SU-DHL-6 (cell line): ENCODE measurements around the gene ADCY2.

ENCODE experiments used
- H2AFZ ChIP-seq: fragments of 200-600 bp; sonication (generic); 2 replicates; pipeline ENCODE4 v1.6.1; 2014; ENCODE audit warnings: low read depth, mild to moderate bottlenecking, moderate library complexity, mixed read lengths, antibody characterized with exemption, low read length; ENCODE audit not compliant: severe bottlenecking
- H3F3A ChIP-seq: fragments of 200-600 bp; shearing (Covaris generic); 2 replicates; pipeline ENCODE4 v1.6.0; 2016; ENCODE audit warnings: antibody characterized with exemption, mild to moderate bottlenecking; ENCODE audit not compliant: insufficient read depth
- H3K27ac ChIP-seq: fragments of 200-600 bp; sonication (generic); 2 replicates; pipeline ENCODE4 v1.5.1; 2016; ENCODE audit warnings: low read depth, mild to moderate bottlenecking, low read length, moderate library complexity, mixed read lengths
- H3K27me3 ChIP-seq: fragments of 200-600 bp; sonication (generic), shearing (Covaris generic); 2 replicates; pipeline ENCODE4 v1.6.0; 2014; ENCODE audit warnings: mild to moderate bottlenecking, low read length
- H3K36me3 ChIP-seq: fragments of 200-600 bp; sonication (generic); 2 replicates; pipeline ENCODE4 v1.6.1; 2014; ENCODE audit warnings: mild to moderate bottlenecking, low read length, mixed read lengths
- H3K4me2 ChIP-seq: fragments of 300-600, 200-600 bp; shearing (Covaris generic), sonication (generic); 2 replicates; pipeline ENCODE4 v1.6.0; 2014; ENCODE audit warnings: low read length, low read depth, mild to moderate bottlenecking; ENCODE audit not compliant: poor library complexity, severe bottlenecking
- H3K4me3 ChIP-seq: fragments of 200-600 bp; sonication (generic); 2 replicates; pipeline ENCODE4 v1.5.1; 2014; ENCODE audit warnings: antibody characterized with exemption, low read length, mild to moderate bottlenecking, mixed read lengths; ENCODE audit not compliant: insufficient read depth, poor library complexity, severe bottlenecking
- H3K79me2 ChIP-seq: fragments of 200-600 bp; sonication (generic); 2 replicates; pipeline ENCODE4 v1.6.1; 2014; ENCODE audit warnings: mild to moderate bottlenecking, low read length, moderate library complexity; ENCODE audit not compliant: insufficient read depth
- H3K9ac ChIP-seq: fragments of 200-600 bp; sonication (generic); 2 replicates; pipeline ENCODE4 v1.7.0; 2014; ENCODE audit warnings: mild to moderate bottlenecking, low read length
- H3K9me2 ChIP-seq: fragments of 200-600 bp; sonication (generic); replicated peaks from 2 replicates; pipeline ENCODE4 v1.6.1; 2014; ENCODE audit warnings: low read length; ENCODE audit not compliant: insufficient read depth
- H3K9me3 ChIP-seq: fragments of 200-600 bp; sonication (generic); 2 replicates; pipeline ENCODE4 v1.6.1; 2014; ENCODE audit warnings: low read length, mixed read lengths; ENCODE audit not compliant: insufficient read depth
- H4K20me1 ChIP-seq: fragments of 200-600 bp; sonication (generic); 2 replicates; pipeline ENCODE4 v1.6.1; 2014; ENCODE audit warnings: low read depth, mild to moderate bottlenecking, antibody characterized with exemption, low read length, moderate library complexity, mixed read lengths
- CTCF ChIP-seq: fragments of 200-600 bp; sonication (generic); IDR thresholded peaks from one replicate; pipeline ENCODE4 v1.5.1; 2017; ENCODE audit warnings: antibody characterized with exemption, mild to moderate bottlenecking, low read length, moderate library complexity; ENCODE audit not compliant: insufficient read depth, poor library complexity, severe bottlenecking
- EZH2phosphoT487 ChIP-seq: fragments of 200-600 bp; sonication (generic), shearing (Covaris generic); conservative IDR thresholded peaks from 2 replicates; pipeline ENCODE4 v1.6.1; 2018; ENCODE audit warnings: mild to moderate bottlenecking, antibody characterized with exemption, low read length, moderate library complexity, mixed read lengths

ADCY2 gene

GRCh38 chr5:7385681-7386080 is 10.3 kb upstream of the ADCY2 start:
- Histone ChIP-seq H3K4me3 (no peak overlapping the region), H3K4me2 (no peak overlapping the region), H3K9me3 (no peaks in the 10 kb centered on the region), H3K36me3 (no peaks in the 10 kb centered on the region), H3K9ac (no peak overlapping the region), H3F3A (no peaks in the 10 kb centered on the region), H3K27me3 (no peaks in the 10 kb centered on the region), H3K79me2 (no peaks in the 10 kb centered on the region), H4K20me1 (no peaks in the 10 kb centered on the region), H3K9me2 (no peaks in the 10 kb centered on the region), H2AFZ (no peak overlapping the region), H3K27ac (no peak overlapping the region)
- TF ChIP-seq EZH2phosphoT487: no peak
- TF ChIP-seq CTCF: no peak

GRCh38 chr5:7388553-7388952 is 7.4 kb upstream of the ADCY2 start:
- H3K9me3 ChIP-seq: no peaks in the 10 kb centered on the region
- H3K9me2 ChIP-seq: no peaks in the 10 kb centered on the region
- no peak for TF ChIP-seq CTCF
- TF ChIP-seq EZH2phosphoT487: no peak
- H3K4me3 ChIP-seq: no peak overlapping the region
- no peaks in the 10 kb centered on the region for H3K36me3 ChIP-seq
- H3K4me2 ChIP-seq: no peak overlapping the region
- no peaks in the 10 kb centered on the region for H4K20me1 ChIP-seq
- H3K27me3 ChIP-seq: no peaks in the 10 kb centered on the region
- no peak overlapping the region for H3K9ac ChIP-seq
- H3F3A ChIP-seq: no peaks in the 10 kb centered on the region
- no peak overlapping the region for H3K27ac ChIP-seq
- no peaks in the 10 kb centered on the region for H3K79me2 ChIP-seq
- H2AFZ ChIP-seq: no peak overlapping the region

GRCh38 chr5:7391215-7391614 is 4.7 kb upstream of the ADCY2 start:
- H3K9ac ChIP-seq: no peak overlapping the region
- no peak overlapping the region for H3K27ac ChIP-seq
- no peak overlapping the region for H3K4me2 ChIP-seq
- TF ChIP-seq CTCF: no peak
- no peak for TF ChIP-seq EZH2phosphoT487
- H3K9me2 ChIP-seq: no peaks in the 10 kb centered on the region
- no peak overlapping the region for H3K4me3 ChIP-seq
- no peaks in the 10 kb centered on the region for H3K9me3 ChIP-seq
- no peaks in the 10 kb centered on the region for H4K20me1 ChIP-seq
- no peaks in the 10 kb centered on the region for H3K27me3 ChIP-seq
- no peaks in the 10 kb centered on the region for H3F3A ChIP-seq
- H3K36me3 ChIP-seq: no peaks in the 10 kb centered on the region
- no peaks in the 10 kb centered on the region for H3K79me2 ChIP-seq
- no peak overlapping the region for H2AFZ ChIP-seq
